Measurements from ENCODE around the gene MGAT5B. TPM values are rescaled to one million over a fixed set of nuclear protein-coding genes. Genes with fewer than 3 reads are reported as not detected.

MGAT5B gene
- total RNA-seq, 2 donors from 2014 or later, result 0.14 to 4.1 TPM

GRCh38 chr17:76917829-76918228 lies 49.6 kb downstream of the MGAT5B start:
- Histone ChIP-seq H3K9me3 (no peaks in the 10 kb centered on the region), H3K36me3 (no peaks in the 10 kb centered on the region), H3K4me3 (no peak overlapping the region), H3K4me1 (replicated peaks) (no peaks in the 10 kb centered on the region), H3K27me3 (replicated peaks; ENCODE audit: insufficient read depth) (peaks cover 4% of the 10 kb centered on the region), H3K27ac (no peak overlapping the region)
- WGBS, result 84% methylated on average over 15 of the region's 15 CpGs
- intact Hi-C loops (cut with DNase I), result no loop called here
- TF ChIP-seq CTCF (IDR thresholded peaks at IDR 0.05), result no peak
- TF ChIP-seq POLR2AphosphoS5 (IDR thresholded peaks at IDR 0.05), result no peak
- TF ChIP-seq POLR2A (IDR thresholded peaks at IDR 0.05), result no peak
- no peak for DNase-seq (ENCODE audit: low spot score)

DNA sequence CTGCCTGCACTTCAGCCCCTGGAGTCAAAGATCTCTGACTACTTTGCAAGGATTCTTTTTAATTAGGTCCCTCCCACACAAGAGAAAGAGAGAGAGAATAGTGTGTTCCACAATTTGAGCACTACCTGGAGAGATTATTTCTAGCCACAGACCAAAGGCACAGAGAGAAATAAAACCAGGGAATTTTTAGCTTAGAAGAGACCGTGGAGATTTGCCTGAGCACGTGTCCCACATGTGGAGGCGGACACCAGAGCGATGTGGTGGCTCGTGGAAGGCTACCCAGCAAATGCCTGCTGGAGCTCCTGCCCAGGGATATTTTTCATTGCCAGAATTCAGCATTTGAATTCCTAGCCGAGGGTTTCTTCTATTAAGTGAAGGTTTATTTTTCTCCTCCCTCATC lies 50.6 kb downstream of the MGAT5B start:
- Histone ChIP-seq H3K36me3 (no peaks in the 10 kb centered on the region), H3K27me3 (replicated peaks; ENCODE audit: insufficient read depth) (peaks cover 4% of the 10 kb centered on the region), H3K4me1 (replicated peaks) (no peaks in the 10 kb centered on the region), H3K9me3 (no peaks in the 10 kb centered on the region), H3K27ac (no peak overlapping the region), H3K4me3 (no peak overlapping the region)
- WGBS, result 55% methylated on average over 6 of the region's 6 CpGs
- TF ChIP-seq CTCF (IDR thresholded peaks at IDR 0.05), result no peak
- TF ChIP-seq POLR2AphosphoS5 (IDR thresholded peaks at IDR 0.05), result no peak
- TF ChIP-seq POLR2A (IDR thresholded peaks at IDR 0.05), result no peak
- DNase-seq (ENCODE audit: low spot score), result no peak
- intact Hi-C loops (cut with DNase I), result no loop called here

DNA sequence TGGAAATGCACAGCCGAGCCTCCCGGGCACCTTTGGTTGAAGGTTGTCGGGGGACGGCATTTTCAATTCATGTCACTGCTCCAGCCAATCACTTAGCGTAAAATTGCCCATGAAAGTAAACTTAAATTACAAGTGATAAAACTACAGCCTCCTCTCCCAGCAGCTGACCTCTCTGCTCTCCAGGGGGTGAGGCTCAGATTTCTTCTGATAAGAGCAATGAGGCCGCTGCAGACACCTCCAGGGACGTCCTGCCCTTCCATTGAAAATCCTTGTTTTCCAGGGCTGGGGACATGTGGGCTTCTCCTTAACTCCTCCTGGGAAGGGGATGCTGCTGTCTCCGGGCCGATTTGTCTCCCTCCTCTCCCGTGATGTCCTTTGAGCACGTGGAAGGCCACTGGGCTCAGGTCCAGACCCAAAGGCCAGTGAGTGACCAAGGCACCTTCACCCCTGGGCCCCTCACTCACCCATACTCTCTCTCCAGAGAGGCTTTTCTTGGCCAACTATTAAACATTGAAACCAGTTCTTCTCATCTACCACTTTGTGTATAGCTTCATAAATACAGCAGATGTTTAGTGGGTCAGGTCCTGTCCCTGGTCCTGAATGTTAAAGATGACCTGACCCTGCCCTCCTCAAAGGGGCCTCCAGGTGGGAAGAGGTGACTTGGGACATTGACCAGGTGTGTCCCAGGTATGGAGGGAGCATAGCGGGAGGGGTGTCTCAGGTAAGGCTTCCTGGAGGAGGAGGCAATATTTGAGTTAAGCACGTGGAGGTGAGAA lies 52.3 kb downstream of the MGAT5B start:
- H3K4me3 ChIP-seq, result no peak overlapping the region
- WGBS, result 38% methylated on average over 13 of the region's 13 CpGs
- TF ChIP-seq POLR2AphosphoS5 (IDR thresholded peaks at IDR 0.05) (no peak), CTCF (IDR thresholded peaks at IDR 0.05) (no peak), POLR2A (IDR thresholded peaks at IDR 0.05) (no peak)
- no peaks in the 10 kb centered on the region for H3K36me3 ChIP-seq
- no peaks in the 10 kb centered on the region for H3K4me1 ChIP-seq (replicated peaks)
- no peaks in the 10 kb centered on the region for H3K9me3 ChIP-seq
- H3K27me3 ChIP-seq (replicated peaks; ENCODE audit: insufficient read depth), result peaks cover 4% of the 10 kb centered on the region
- intact Hi-C loops (cut with DNase I), result no loop called here
- no peak for DNase-seq (ENCODE audit: low spot score)
- no peak overlapping the region for H3K27ac ChIP-seq

GRCh38 chr17:76921340-76922036 lies 53.3 kb downstream of the MGAT5B start:
- Histone ChIP-seq H3K4me1 (replicated peaks) (no peaks in the 10 kb centered on the region), H3K4me3 (no peak overlapping the region), H3K36me3 (no peaks in the 10 kb centered on the region), H3K27me3 (replicated peaks; ENCODE audit: insufficient read depth) (peaks cover 4% of the 10 kb centered on the region), H3K9me3 (no peaks in the 10 kb centered on the region), H3K27ac (no peak overlapping the region)
- DNase-seq (ENCODE audit: low spot score), result no peak
- TF ChIP-seq CTCF (IDR thresholded peaks at IDR 0.05) (no peak), POLR2AphosphoS5 (IDR thresholded peaks at IDR 0.05) (no peak), POLR2A (IDR thresholded peaks at IDR 0.05) (no peak)
- WGBS, result 83% methylated on average over 12 of the region's 12 CpGs
- intact Hi-C loops (cut with DNase I), result no loop called here

All from prostate gland (tissue), 2 donors.